ENCODE data around the gene UTS2B. TPM values are rescaled to one million over a fixed set of nuclear protein-coding genes. Genes with fewer than 3 reads are reported as not detected.

UTS2B gene
- total RNA-seq, 1 experiment from 2014 or later: 4.7 TPM

DNA sequence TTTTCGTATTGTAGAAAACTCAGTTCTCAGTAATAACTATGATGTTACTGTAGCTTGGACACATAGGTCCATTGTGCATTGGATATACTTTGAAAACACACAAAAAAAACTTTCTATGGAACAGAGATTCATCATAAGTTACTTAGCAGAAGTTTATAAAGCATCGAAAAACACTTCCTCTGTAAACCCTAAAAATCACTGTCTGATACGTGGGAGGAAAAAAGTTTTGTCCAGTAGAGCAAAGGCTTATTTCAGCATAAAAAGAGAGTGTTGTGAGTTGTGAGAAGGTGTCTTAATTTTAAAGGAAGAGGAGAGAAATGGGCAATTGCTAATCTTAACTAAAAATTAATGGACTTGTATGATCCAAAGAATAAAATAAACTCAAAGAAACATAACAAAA, 66.5 kb downstream of the UTS2B start:
- Histone ChIP-seq H3K9me3 (ENCODE audit: low read depth, low read length, poor library complexity, severe bottlenecking) (no peaks in the 10 kb centered on the region), H3K36me3 (ENCODE audit: insufficient read depth, low read length, poor library complexity, severe bottlenecking) (no peaks in the 10 kb centered on the region), H3K4me1 (ENCODE audit: insufficient read depth, low read length, poor library complexity, severe bottlenecking) (no peaks in the 10 kb centered on the region), H3K27me3 (replicated peaks; ENCODE audit: insufficient read depth, low read depth, low read length, poor library complexity) (no peaks in the 10 kb centered on the region), H3K27ac (ENCODE audit: low read depth, low read length, poor library complexity, severe bottlenecking) (no peak overlapping the region), H3K4me3 (ENCODE audit: low read depth, low read length, poor library complexity, severe bottlenecking) (no peak overlapping the region)
- intact Hi-C loops (cut with micrococcal nuclease; ENCODE audit: unreplicated experiment): loop anchor here (5.0 kb wide), 1 partner anchor 73 kb away; no protein-coding TSS in a partner anchor
- no peak for DNase-seq (ENCODE audit: low spot score)
- TF ChIP-seq, protein P1, sequence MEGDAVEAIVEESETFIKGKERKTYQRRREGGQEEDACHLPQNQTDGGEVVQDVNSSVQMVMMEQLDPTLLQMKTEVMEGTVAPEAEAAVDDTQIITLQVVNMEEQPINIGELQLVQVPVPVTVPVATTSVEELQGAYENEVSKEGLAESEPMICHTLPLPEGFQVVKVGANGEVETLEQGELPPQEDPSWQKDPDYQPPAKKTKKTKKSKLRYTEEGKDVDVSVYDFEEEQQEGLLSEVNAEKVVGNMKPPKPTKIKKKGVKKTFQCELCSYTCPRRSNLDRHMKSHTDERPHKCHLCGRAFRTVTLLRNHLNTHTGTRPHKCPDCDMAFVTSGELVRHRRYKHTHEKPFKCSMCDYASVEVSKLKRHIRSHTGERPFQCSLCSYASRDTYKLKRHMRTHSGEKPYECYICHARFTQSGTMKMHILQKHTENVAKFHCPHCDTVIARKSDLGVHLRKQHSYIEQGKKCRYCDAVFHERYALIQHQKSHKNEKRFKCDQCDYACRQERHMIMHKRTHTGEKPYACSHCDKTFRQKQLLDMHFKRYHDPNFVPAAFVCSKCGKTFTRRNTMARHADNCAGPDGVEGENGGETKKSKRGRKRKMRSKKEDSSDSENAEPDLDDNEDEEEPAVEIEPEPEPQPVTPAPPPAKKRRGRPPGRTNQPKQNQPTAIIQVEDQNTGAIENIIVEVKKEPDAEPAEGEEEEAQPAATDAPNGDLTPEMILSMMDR (conservative IDR thresholded peaks at IDR 0.05; ENCODE audit: low read depth, low read length): no peak
- no peak for TF ChIP-seq EZH2 (IDR thresholded peaks at IDR 0.05; ENCODE audit: borderline replicate concordance, low read depth, low read length, poor library complexity, severe bottlenecking)
- POLR2A ChIA-PET (ENCODE audit: low non-redundant PET): no interaction called here
- CTCF ChIA-PET: no interaction called here
- no TSS peak for BruUV-seq (replicated peaks)

DNA sequence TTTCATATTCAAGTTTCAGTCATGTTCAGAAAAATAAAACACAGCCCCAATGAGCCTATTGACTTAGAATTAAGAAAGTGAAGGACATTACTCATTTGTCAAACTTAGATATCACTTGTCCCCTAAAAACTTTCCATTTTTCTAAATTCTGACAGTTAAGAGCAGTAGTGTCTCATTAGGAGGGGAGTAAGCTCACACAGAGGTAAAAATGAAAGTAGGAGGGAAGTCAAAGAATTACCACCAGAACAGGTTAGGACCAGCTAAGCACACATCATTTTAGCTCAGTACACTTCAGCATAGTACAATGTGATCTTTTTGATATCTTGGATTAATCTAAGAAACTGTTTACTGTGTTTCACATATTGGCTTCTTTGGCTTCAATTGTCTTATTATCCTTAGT, 67.0 kb downstream of the UTS2B start:
- H3K36me3 ChIP-seq (ENCODE audit: insufficient read depth, low read length, poor library complexity, severe bottlenecking): no peaks in the 10 kb centered on the region
- intact Hi-C loops (cut with micrococcal nuclease; ENCODE audit: unreplicated experiment): loop anchor here (5.0 kb wide), 1 partner anchor 74 kb away; no protein-coding TSS in a partner anchor
- no peaks in the 10 kb centered on the region for H3K9me3 ChIP-seq (ENCODE audit: low read depth, low read length, poor library complexity, severe bottlenecking)
- H3K27ac ChIP-seq (ENCODE audit: low read depth, low read length, poor library complexity, severe bottlenecking): no peak overlapping the region
- no TSS peak for BruUV-seq (replicated peaks)
- ChIA-PET CTCF (no interaction called here), POLR2A (ENCODE audit: low non-redundant PET) (no interaction called here)
- no peak overlapping the region for H3K4me3 ChIP-seq (ENCODE audit: low read depth, low read length, poor library complexity, severe bottlenecking)
- H3K4me1 ChIP-seq (ENCODE audit: insufficient read depth, low read length, poor library complexity, severe bottlenecking): no peaks in the 10 kb centered on the region
- no peak for DNase-seq (ENCODE audit: low spot score)
- TF ChIP-seq EZH2 (IDR thresholded peaks at IDR 0.05; ENCODE audit: borderline replicate concordance, low read depth, low read length, poor library complexity, severe bottlenecking): no peak
- TF ChIP-seq, protein P1 (conservative IDR thresholded peaks at IDR 0.05; ENCODE audit: low read depth, low read length): no peak
- H3K27me3 ChIP-seq (replicated peaks; ENCODE audit: insufficient read depth, low read depth, low read length, poor library complexity): no peaks in the 10 kb centered on the region

DNA sequence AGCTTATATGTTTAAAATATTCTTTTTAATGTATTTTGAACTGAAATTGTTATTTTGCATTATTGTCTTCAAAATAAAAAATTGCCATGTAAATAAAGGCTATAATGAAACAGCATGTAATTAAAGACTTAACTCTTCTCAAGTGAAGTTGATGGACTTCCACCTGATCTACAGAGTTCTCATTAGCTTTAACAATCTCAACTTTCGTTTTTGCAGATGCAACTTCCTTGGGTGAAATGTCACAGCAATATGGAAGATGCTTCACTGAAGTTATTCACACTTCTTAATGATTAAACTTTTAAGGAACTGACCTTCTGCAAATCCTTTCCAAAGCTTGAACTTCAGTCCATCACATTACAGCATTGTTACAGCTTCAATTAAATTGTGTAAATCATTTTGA, 67.7 kb downstream of the UTS2B start:
- H3K27me3 ChIP-seq (replicated peaks; ENCODE audit: insufficient read depth, low read depth, low read length, poor library complexity): no peaks in the 10 kb centered on the region
- BruUV-seq (replicated peaks): no TSS peak
- intact Hi-C loops (cut with micrococcal nuclease; ENCODE audit: unreplicated experiment): loop anchor here (5.0 kb wide), 1 partner anchor 75 kb away; no protein-coding TSS in a partner anchor
- POLR2A ChIA-PET (ENCODE audit: low non-redundant PET): no interaction called here
- CTCF ChIA-PET: no interaction called here
- no peaks in the 10 kb centered on the region for H3K4me1 ChIP-seq (ENCODE audit: insufficient read depth, low read length, poor library complexity, severe bottlenecking)
- no peak overlapping the region for H3K27ac ChIP-seq (ENCODE audit: low read depth, low read length, poor library complexity, severe bottlenecking)
- no peaks in the 10 kb centered on the region for H3K36me3 ChIP-seq (ENCODE audit: insufficient read depth, low read length, poor library complexity, severe bottlenecking)
- DNase-seq (ENCODE audit: low spot score): no peak
- no peaks in the 10 kb centered on the region for H3K9me3 ChIP-seq (ENCODE audit: low read depth, low read length, poor library complexity, severe bottlenecking)
- TF ChIP-seq EZH2 (IDR thresholded peaks at IDR 0.05; ENCODE audit: borderline replicate concordance, low read depth, low read length, poor library complexity, severe bottlenecking): no peak
- TF ChIP-seq, protein P1 (conservative IDR thresholded peaks at IDR 0.05; ENCODE audit: low read depth, low read length): no peak
- H3K4me3 ChIP-seq (ENCODE audit: low read depth, low read length, poor library complexity, severe bottlenecking): no peak overlapping the region

Data from A673 (cell line).